H4 (cell line): Measurements from ENCODE around the gene ADAMTSL3. TPM values are rescaled to one million over a fixed set of nuclear protein-coding genes. Genes with fewer than 3 reads are reported as not detected.

Source experiments
- DNase-seq: peaks from one replicate; pipeline ENCODE4 v3.0.0-alpha.2; 2015; ENCODE audit warnings: low spot score
- total RNA-seq: library from RNA; depleted of rRNA; stranded (reverse); fragments of >200 nt; shearing (Covaris generic); gene quantifications from 2 replicates; pipeline ENCODE4 v1.2.3, GENCODE V29; 2014; rRNA removed

Gene ADAMTSL3, protein sequence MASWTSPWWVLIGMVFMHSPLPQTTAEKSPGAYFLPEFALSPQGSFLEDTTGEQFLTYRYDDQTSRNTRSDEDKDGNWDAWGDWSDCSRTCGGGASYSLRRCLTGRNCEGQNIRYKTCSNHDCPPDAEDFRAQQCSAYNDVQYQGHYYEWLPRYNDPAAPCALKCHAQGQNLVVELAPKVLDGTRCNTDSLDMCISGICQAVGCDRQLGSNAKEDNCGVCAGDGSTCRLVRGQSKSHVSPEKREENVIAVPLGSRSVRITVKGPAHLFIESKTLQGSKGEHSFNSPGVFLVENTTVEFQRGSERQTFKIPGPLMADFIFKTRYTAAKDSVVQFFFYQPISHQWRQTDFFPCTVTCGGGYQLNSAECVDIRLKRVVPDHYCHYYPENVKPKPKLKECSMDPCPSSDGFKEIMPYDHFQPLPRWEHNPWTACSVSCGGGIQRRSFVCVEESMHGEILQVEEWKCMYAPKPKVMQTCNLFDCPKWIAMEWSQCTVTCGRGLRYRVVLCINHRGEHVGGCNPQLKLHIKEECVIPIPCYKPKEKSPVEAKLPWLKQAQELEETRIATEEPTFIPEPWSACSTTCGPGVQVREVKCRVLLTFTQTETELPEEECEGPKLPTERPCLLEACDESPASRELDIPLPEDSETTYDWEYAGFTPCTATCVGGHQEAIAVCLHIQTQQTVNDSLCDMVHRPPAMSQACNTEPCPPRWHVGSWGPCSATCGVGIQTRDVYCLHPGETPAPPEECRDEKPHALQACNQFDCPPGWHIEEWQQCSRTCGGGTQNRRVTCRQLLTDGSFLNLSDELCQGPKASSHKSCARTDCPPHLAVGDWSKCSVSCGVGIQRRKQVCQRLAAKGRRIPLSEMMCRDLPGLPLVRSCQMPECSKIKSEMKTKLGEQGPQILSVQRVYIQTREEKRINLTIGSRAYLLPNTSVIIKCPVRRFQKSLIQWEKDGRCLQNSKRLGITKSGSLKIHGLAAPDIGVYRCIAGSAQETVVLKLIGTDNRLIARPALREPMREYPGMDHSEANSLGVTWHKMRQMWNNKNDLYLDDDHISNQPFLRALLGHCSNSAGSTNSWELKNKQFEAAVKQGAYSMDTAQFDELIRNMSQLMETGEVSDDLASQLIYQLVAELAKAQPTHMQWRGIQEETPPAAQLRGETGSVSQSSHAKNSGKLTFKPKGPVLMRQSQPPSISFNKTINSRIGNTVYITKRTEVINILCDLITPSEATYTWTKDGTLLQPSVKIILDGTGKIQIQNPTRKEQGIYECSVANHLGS (N-terminal part only)
- 0.17 TPM in 1 of 2 replicates, not detected in the other for total RNA-seq

DNA sequence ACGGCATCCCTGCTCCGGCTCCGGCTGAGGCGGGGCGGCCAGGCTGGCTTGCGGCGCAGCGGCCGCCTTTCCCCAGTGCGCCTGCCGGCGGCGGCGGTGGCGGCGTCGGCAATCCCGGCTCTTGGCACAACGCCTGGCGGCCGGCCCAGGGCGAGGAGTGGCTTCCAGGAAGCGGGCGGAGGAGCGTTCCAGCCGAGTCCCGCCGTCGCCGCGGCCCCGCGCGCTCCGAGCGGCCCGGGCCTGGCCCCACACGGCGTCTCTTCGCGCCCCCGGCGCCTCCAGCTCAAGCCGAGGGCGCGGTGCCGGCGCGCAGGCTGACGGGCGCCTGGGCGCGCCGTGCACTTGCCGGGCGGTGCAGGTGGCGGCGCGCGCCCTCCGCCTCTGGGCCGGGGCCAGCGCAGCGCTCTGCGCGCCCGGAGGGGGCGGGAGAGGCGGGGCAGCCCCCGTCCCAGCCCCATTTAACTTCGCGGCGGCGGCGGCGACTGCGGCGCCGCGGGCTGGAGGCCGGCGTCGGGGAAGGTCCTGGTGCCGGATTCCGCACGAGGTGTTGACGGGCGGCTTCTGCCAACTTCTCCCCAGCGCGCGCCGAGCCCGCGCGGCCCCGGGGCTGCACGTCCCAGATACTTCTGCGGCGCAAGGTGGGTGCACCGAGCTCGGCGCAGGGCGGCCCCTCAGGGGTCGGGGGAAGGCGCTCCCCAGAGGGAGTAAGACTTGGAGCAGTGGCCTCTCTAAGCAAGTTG, at the start of gene ADAMTSL3:
ADAMTSL3 (plus strand) TSS at position 485 of the 740 bp plus-strand sequence. CDS start 1,639 bp downstream, outside the sequence.
- peak; percentile 19 for DNase-seq

GRCh38 chr15:83604549-83604948, 49.4 kb upstream of the ADAMTSL3 start:
- no peak for DNase-seq

- no peak for DNase-seq
Measured at GRCh38 chr15:83605111-83605945, 48.6 kb upstream of the ADAMTSL3 start.

GRCh38 chr15:83610132-83610531, 43.8 kb upstream of the ADAMTSL3 start:
- DNase-seq: no peak

DNA sequence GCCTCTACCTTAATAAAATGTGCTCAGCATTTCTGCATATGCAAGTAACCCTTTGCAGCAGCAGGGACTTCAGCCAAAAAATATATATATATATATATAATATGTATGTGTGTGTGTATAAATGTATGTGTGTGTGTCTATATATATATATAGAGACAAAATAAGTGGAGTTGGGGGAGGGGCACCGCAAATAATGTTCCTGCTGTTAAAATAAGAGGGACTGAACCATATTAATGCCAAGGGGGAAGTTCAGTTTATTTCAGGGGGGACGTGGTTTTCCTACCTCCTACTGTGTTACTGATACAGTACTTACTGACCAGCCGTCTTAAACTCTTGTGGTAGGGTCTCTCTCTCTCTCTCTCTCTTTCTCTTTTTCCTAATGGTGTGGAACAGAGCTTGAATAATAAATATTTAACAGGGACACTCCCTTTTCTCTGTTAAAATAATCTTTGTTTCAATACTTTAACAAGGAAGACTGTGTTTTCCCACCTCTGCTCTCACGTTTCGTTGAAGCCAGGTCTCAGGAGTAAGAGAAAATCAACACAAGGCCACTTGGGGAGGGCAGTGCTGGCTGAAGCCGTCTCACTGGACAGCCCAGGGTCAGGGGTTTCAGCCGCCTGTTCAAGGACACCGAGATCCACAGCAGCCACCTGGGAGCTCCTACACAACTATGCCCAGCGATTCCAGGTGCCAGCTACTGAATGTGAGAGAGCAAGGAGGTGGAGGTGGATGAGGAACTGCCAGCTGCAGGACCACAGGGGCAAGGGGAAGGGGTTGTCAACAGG, 42.8 kb upstream of the ADAMTSL3 start:
- DNase-seq: no peak

- no peak for DNase-seq
Measured at GRCh38 chr15:83612226-83612625, 41.7 kb upstream of the ADAMTSL3 start.

DNA sequence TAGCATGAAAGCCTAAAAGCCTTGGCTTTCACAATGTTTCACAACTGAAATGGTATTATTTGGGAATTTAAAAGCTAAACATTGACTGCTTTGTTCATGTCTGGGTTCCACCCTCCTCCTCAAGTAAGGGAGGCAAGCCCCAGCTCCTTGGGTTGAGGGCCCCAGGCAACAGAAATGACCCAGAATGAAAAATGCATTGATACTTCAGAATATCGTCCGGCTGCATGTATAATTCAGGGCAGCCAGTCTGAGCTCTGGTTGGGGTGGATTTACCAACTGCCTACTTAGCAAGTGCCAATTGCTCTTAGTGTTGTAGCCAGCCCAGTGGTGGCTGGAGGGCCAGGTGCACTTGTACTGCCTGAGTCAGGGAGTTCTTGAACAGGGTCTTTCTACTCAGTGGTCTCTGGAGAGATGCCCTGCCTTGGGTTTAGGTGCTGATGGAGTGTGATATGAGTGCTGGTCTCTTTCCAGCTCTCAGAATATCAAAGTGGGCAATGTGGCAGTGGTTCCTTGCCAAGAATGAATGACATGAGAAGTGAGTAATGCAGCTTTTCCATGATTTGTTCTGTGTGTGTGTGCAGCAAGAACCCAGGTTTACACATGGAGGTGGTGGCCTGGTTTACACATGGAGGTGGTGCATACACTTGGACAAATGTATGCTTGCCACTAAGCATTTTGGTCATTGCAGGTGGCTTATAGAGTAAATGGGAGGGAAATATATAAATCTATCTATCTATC, 40.9 kb upstream of the ADAMTSL3 start:
- no peak for DNase-seq

GRCh38 chr15:83613714-83614113, 40.2 kb upstream of the ADAMTSL3 start:
- DNase-seq: no peak

- no peak for DNase-seq
Measured at GRCh38 chr15:83616840-83617239, 37.1 kb upstream of the ADAMTSL3 start.

DNA sequence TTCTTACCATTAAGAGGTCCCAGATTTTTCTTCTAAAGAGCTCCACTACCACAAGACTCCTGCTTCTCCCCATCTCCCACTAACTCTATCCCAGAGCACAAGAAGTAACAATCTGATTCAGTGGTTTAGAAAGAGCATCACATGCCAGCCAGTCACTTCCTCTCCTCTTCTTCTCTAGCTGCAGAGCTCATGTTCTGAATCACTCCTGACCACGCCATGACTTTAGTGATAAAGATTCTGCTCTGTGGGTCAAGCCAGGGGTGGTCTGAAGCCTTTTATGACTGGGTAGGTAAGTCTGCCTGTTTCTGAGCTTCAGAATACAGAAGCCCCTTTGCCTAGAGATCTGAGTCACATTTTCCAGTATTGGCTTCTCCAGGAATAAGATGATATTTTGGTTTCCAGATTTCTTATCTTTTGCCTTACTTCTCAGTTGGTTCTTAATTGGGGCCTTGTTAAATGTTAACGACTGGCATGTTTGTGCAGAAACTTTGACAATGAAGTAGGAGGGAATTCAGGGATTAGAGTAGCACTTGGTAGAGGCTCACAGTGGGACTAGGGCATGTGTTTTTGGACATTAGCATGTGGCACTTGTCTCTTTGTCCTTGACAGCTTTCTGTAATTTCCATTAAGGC, 27.6 kb upstream of the ADAMTSL3 start:
- no peak for DNase-seq

- DNase-seq: no peak
Measured at GRCh38 chr15:83631534-83631933, 22.4 kb upstream of the ADAMTSL3 start.

DNA sequence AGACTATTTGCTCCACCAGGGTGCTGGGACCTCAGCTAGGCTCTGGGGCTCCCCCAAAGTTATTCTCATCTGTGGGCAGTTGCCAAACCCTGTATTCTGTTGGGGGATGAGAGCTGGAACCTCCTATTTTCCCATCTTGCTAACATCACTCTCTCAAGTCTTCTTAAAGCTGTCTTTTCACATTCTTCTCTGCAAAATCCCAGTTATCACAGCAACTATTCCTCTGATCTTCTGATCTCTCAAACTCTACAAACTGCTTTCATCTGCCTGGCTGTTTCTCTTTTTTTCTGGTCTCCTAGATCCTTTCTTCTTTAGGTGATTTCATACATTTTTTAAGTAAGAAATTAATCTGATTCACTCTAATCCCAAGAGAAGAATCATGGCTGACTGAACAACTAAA, 10.7 kb upstream of the ADAMTSL3 start:
- no peak for DNase-seq

DNA sequence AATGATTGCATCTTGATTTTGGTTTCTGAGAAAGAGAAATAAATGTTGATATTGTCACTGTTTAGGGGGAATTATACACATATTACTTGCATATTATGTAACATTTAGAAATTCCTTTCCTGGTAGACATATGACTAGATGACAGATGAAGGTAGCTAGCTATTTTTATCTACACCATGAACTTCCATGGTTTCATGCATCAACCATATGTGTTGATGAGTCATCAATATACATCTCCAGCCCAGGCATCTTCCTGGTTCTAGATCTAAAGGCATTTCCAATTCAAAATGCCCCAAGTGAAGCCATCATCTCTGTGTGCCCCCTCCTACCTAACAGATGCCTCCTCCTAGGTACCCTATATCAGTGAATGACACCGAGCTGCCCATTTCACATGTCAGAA, 9.5 kb upstream of the ADAMTSL3 start:
- DNase-seq: no peak

GRCh38 chr15:83650831-83651230, 3.1 kb upstream of the ADAMTSL3 start:
- DNase-seq: no peak

- no peak for DNase-seq
Measured at GRCh38 chr15:83651541-83651940, 2.4 kb upstream of the ADAMTSL3 start.

DNA sequence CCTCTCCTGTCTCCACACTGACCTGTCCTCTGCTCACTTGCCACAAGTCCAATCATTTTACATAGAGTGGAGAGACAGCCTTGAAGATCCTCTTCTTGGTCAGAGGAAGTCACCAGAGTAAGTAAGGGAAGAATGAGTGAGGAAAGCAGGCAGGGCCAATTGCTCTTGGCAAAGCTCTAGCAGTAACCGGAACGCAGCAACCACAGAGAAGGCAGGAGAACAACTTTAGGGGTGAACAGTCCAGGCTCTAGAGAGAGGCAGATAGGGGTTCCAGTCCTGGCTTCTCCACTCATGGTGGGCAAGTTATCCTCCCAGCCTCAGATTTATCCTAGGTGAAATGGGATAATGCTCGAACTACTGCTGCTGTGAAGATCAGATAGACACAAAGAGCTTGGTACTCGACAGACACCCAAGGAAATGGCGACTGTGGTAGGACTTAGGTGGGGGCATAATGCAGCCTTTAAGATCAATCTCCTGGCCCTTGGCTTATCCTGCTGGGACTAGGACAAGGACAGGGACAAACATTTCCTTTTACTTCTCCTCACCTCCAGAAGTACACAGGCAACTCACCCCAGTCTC, 1.2 kb upstream of the ADAMTSL3 start:
- DNase-seq: no peak

DNA sequence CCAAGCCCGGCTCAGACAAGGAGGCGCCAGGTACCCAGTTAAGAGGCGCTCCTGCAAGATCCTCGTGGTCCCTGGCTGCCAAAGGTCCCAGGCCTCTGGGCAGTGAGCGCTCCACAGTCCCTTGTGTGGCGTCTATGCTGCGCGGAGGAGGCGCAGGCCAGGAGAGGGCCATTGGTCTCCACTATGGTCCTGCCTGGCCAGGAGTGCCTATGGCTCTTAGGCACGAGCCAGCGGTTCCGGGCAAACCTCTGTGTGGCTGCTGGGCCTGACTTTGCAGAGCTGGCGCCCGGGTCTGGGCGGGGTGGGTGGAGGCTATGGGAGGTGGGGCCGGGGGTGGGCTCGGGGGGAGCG, 660 bp upstream of the ADAMTSL3 start:
- DNase-seq: no peak
